Measurements from ENCODE around the gene TRPM8. TPM values are rescaled to one million over a fixed set of nuclear protein-coding genes. Genes with fewer than 3 reads are reported as not detected.

The TRPM8 gene
- total RNA-seq, 6 experiments from 2014 or later: 23.9 to 99.5 (median 48.6) TPM

- WGBS (ENCODE audit: insufficient coverage, low coverage, low lambda C conversion rate, missing lambda C conversion rate): no CpG with 5 or more reads among the region's 1 CpG
- ATAC-seq (no peak), DNase-seq (no peak)
- TF ChIP-seq CTCF (IDR thresholded peaks at IDR 0.05) (no peak), POLR2A (IDR thresholded peaks at IDR 0.05) (no peak)
- Histone ChIP-seq H3K27me3 (no peaks in the 10 kb centered on the region), H3K4me1 (no peaks in the 10 kb centered on the region), H3K9me3 (peaks cover 0 to 5% (median 0%) of the 10 kb centered on the region in 4 donors), H3K27ac (no peak overlapping the region), H3K36me3 (no peaks in the 10 kb centered on the region), H3K4me3 (no peak overlapping the region)
- intact Hi-C loops (cut with DNase I): no loop called here
Observed at GRCh38 chr2:233944269-233944668, 27.1 kb downstream of the TRPM8 start.

- H3K27me3 ChIP-seq: no peaks in the 10 kb centered on the region
- no peak overlapping the region for H3K4me3 ChIP-seq
- no peaks in the 10 kb centered on the region for H3K36me3 ChIP-seq
- TF ChIP-seq POLR2A (IDR thresholded peaks at IDR 0.05) (no peak), CTCF (IDR thresholded peaks at IDR 0.05) (no peak)
- intact Hi-C loops (cut with DNase I): no loop called here
- ATAC-seq (no peak), DNase-seq (no peak)
- peaks cover 0 to 5% (median 0%) of the 10 kb centered on the region in 4 donors for H3K9me3 ChIP-seq
- no peaks in the 10 kb centered on the region for H3K4me1 ChIP-seq
- H3K27ac ChIP-seq: no peak overlapping the region
- WGBS (ENCODE audit: insufficient coverage, low coverage, low lambda C conversion rate, missing lambda C conversion rate): 29% methylated on average over 1 of the region's 1 CpG
Observed at GRCh38 chr2:233944722-233945121, 27.5 kb downstream of the TRPM8 start.

GRCh38 chr2:233945146-233945545 is 28.0 kb downstream of the TRPM8 start:
- DNase-seq (no peak), ATAC-seq (no peak)
- Histone ChIP-seq H3K4me1 (no peaks in the 10 kb centered on the region), H3K27me3 (no peaks in the 10 kb centered on the region), H3K36me3 (no peaks in the 10 kb centered on the region), H3K4me3 (no peak overlapping the region), H3K27ac (no peak overlapping the region), H3K9me3 (peaks cover 0 to 5% (median 0%) of the 10 kb centered on the region in 4 donors)
- intact Hi-C loops (cut with DNase I): no loop called here
- 88% methylated on average over 3 of the region's 3 CpGs for WGBS (ENCODE audit: insufficient coverage, low coverage, low lambda C conversion rate, missing lambda C conversion rate)
- TF ChIP-seq CTCF (IDR thresholded peaks at IDR 0.05) (no peak), POLR2A (IDR thresholded peaks at IDR 0.05) (no peak)

- intact Hi-C loops (cut with DNase I): no loop called here
- Histone ChIP-seq H3K36me3 (no peaks in the 10 kb centered on the region), H3K4me3 (no peak overlapping the region), H3K9me3 (no peaks in the 10 kb centered on the region), H3K27ac (no peak overlapping the region), H3K27me3 (no peaks in the 10 kb centered on the region), H3K4me1 (no peaks in the 10 kb centered on the region)
- 83% methylated on average over 13 of the region's 13 CpGs for WGBS (ENCODE audit: insufficient coverage, low coverage, low lambda C conversion rate, missing lambda C conversion rate)
- TF ChIP-seq CTCF (IDR thresholded peaks at IDR 0.05): no peak
- no peak for TF ChIP-seq POLR2A (IDR thresholded peaks at IDR 0.05)
- no peak for ATAC-seq
- no peak for DNase-seq
Observed at GRCh38 chr2:233950078-233950825, 33.1 kb downstream of the TRPM8 start.

Data from right lobe of liver (tissue), 6 donors.